NCI-H128 (cell line): ENCODE measurements around the gene TCFL5.

Source experiments
- DNase-seq: peaks from one replicate; lab custom pipeline; 2025; ENCODE audit not compliant: unreplicated experiment; lab: John Stamatoyannopoulos, UW

TCFL5 gene

DNA sequence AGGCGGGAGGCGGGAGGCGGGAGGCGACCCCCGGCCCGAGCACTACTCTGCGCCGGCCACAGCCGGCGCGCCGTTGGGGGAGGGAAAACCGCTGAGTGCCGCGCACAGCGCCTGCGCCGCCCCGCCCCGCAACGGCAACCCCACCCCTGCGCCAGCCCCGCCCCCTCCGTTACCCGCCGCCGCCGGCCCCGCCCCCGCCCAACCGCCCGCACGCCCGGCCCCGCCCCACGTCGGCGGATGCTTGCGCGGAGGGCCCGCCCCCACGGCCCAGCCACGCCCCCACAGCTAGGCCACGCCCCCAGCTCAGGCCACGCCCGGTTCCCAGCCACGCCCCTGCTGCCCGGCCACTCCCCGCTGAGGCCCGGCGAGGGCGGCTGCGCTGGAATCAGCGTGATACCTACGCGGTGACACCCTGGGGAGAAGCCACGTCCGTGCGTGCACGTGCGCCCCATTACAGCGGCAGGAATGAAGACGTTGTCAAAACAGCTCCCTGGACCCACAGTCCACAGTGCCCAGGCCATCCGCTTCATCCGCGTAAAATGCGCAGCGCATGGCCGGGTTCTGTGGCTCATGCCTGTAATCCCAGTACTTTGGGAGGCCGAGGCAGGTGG lies at the start of gene TCFL5:
TSS of gene TCFL5 (minus strand) at position 97 of the 611 bp plus-strand sequence. CDS start 152 bp downstream, outside the sequence.
- peak; percentile 52 for DNase-seq

DNA sequence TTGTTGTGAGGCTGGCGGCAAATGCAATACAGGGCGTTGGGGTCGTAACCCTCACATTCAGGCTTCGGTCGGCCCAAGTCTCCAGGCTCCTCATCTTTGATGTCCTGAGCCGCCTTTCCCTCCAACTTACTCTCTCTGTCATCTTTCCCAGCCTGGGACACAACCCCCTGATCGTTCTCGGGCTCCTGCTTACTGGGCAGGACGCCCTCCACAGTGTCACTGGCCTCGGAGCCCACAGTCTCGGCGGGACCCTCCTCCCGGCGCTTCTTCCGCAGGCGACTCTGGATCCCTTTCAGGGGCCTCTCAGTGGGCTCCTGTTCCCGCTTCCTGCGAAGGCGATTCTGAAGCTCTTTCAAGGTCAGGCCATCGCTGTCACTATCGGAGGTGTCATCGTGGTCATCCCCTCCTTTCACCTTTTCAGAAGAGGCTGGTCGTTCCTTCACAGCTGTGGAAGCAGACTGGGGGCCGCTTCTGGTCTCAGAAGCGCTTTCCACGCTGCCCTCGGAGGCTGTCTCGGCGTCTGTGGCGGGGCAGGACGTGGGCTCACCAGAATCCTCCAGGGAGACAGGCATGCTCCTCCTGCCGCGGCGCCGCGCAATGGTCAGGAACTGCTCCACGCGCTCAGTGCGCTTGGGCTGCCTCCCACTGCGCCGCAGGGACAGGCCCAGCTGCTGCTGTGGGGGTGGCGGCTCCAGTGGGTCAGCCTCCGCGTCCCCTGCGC lies 49.3 kb upstream of the TCFL5 start:
- DNase-seq, result no peak

DNA sequence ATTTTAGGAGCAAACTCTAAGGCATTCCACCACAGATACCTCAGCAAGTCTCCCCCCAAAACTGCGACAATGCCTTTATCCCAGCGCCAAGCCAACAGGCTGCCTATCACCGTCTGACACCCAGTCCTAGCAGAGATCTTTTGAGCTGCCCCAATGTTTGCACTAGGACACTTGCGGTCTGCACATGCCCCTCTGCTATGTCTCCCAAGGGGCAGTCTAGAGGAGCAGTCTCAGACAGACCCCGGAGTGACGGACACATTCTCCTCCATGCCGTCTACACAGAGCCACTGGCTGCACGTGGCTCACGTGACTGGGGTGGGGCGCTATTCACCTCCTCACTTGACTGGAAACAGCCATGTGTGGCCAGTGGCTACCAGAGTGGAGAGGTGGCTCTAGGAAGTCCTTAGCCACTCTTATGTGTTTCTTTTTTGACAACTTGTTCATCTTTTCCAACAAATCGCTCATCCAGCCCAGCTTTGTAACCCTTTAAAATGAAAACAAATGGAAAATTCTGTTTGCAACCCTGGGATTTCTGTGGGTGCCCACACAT lies 48.7 kb upstream of the TCFL5 start:
- no peak for DNase-seq

DNA sequence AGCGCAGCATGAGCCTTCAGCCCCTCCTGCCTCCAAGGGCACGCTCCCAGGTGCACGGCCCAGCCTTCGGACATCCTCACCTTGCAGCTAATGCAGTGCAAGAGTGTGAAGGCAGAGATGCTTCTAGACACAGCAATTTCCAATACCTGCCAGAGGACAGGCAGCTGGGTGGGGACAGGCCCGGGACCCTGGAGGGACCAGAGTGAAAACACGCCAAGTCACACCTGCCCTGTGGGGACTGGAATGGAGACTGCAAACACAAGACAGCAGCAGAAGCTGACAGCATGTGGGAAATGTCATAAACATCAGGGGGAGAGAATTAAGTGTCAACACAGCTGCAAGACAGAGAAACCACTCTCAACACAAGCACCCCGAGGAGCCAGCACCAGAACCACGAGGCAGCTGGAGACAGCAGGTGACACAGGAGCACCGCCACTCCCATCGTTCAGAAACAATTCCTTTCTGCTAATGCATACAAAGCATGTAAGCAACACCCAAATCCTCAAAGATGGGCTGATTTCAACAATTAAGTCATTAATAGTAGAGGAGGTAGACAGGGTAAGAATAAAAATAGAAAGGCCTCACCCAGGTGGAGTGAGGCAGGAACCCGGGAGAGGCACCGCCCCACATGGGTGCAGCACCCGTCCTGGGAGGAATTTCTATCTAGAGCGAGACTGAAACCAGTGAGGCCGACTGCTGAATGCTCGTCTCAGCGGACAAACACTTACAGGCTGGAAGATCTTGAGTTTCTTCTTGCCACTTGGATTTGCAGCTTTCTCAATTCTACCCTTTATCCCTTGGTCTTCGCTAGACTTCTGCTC lies 47.6 kb upstream of the TCFL5 start:
- no peak for DNase-seq

DNA sequence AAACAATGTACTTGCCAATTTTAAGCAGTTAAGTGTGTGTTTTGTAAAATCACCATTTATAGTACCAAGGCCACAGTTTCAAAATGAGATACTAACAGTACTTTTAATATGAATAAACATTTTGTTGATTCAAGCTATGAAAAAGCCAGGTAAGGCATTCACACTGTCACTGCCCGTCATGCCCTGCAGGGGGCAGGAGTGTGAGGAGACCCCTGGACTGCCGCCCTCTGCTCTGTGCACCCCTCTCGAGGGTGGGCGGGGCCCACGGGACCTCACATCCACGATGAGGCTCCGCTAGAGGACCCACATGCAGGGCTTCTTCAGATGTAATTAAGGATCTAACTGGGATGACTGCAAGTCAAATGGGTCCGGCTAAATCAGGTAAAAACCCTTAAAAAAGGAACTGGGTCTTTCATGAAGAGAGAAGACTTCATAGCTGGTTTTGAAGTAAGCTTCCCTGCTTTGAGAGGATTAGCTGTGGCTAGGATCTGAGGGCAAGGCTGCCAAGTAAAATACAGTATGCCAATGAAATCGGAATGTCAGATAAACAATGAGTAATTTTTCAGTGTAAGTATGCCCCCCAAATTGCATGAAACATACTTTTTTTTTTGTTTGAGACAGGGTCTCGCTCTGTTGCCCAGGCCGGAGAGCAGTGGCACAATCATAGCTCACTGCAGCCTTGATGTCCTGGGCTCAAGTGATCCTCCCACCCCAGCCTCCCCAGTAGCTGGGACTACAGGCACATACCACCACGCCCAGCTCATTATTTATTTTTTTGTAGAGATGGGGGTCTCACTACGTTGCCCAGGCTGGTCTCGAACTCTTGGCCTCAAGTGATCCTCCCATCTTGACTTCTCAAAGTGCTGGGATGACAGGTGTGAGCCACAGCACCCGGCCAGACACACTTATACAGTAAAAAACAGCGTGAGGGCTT lies 46.0 kb upstream of the TCFL5 start:
- DNase-seq, result no peak

DNA sequence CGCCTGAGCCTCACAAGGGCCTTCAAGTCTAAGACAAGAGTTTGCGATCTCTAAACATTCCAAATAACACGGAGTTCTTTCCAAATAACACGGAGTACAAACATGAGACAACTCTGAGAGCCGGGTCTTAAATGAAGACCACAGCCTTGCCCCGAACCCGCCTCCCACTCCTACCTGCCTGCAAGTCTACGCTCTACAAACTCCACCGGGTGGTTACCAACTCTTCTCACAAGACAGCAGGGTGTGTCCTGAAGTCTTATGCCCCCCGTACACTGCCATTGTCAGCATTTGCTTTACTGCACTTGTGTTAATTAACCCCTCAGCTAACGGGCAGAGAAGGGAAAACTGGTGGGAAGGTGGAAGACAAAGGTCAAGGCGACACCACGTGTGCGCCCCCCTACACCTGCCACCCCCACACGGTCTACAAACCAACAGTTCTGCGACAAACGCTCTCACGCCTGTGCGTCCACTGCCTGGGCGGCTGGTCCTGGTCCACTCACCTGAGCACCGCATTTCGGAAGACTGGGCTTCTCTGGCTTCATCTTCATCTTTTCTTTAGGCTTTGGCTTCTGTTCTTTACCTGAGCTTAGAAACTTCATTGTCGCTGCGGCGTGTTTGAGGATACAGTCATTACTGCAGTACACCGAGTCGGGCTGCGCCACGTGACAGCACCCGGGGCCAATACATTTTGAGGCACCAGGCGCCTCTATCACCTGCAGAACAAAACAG lies 45.2 kb upstream of the TCFL5 start:
- DNase-seq, result no peak

DNA sequence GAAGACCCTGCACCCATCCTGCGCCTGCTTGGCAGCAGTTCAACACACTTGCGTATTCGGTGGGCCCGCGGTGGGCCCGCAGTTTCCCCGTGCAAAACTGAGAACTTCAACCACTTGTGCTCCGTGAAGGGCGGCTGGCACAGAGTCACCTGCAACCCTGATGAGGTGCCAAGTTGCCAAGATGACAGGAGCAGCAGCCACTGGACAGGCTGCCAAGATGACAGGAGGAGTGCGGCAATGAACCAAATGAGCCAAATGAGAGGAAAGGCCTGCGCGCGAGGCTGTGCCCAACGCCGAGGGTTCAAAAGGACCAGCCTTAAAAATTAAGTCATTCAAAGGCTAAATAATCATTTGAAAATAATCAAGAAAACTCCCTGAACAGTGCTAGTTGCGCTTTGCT lies 44.6 kb upstream of the TCFL5 start:
- DNase-seq, result no peak

DNA sequence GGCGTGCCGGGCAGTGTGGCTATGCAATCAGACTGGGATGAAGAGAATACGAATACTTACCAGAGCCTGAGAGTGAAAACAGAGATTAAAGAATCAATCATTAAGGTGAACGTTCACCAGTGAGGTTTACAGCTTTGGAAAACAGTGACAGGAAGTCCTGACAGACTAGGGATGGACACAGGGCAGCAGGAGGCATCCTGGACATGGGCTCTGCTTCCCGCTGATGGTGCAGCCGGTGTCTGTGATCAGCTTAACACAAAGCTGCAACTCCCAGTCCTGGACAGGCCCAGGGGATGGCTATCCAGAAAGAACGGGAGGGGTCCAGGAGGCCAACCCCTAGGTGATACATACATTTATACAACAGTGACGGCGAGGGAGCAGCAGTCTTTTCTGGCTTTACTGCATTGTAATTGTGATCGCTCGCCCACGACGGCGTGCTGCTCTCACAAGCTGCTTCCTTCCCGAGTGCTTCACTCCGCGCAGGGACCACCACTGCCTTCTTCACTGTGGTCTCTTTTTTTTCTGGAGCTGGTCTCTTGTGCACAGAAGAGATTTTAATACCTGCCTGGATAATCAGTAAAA lies 44.0 kb upstream of the TCFL5 start:
- no peak for DNase-seq

DNA sequence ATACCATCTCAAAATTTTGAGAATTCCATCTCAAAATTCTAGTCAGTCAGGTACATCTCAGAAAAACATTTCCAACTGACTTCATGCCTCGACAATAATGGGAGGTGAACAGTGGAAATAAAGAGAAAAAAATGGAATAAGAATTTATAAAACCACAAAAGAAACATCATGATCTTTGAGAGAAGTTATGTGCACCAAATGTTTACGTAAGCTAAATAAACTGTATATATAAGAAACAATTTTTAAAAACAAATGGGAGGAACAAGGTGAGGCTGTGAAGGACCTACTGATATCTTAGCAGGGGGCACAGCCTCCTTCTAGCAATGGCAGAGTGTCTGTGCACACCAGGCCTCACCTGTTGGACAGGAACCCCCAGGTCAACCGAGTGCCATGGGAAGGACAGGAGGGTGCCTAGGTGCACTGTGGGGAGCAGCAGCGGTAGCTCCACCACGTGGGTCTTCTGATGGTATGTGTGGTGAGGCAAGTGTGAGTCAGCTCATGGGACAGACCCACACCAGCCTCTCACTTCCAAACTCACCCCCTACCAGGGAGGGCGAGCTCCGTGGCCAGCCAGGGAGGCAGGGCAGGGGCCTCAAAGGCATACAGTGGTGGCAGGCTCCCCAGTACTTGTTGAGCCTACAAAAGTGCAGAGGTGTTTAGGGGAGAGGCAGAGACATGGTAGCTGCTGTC lies 41.4 kb upstream of the TCFL5 start:
- DNase-seq, result no peak

DNA sequence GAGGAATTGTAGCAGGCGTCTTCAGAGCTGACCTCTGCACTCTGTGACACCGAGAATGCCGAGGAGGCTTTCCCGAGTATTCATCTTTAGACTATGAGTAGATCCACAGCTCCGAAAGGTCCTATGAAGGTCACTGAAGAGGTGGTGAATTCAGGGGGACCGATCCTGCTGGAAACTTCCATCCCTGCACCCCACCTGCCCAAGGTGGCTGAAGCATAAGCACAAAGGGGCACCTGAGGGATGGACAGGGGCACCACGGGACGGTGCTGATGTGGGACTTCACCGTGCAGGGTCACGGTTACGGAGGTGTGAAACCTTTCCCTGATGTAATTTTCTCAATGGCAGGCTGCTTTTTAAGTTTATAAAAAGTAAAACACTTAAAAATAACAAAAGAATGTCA lies 40.3 kb upstream of the TCFL5 start:
- no peak for DNase-seq

DNA sequence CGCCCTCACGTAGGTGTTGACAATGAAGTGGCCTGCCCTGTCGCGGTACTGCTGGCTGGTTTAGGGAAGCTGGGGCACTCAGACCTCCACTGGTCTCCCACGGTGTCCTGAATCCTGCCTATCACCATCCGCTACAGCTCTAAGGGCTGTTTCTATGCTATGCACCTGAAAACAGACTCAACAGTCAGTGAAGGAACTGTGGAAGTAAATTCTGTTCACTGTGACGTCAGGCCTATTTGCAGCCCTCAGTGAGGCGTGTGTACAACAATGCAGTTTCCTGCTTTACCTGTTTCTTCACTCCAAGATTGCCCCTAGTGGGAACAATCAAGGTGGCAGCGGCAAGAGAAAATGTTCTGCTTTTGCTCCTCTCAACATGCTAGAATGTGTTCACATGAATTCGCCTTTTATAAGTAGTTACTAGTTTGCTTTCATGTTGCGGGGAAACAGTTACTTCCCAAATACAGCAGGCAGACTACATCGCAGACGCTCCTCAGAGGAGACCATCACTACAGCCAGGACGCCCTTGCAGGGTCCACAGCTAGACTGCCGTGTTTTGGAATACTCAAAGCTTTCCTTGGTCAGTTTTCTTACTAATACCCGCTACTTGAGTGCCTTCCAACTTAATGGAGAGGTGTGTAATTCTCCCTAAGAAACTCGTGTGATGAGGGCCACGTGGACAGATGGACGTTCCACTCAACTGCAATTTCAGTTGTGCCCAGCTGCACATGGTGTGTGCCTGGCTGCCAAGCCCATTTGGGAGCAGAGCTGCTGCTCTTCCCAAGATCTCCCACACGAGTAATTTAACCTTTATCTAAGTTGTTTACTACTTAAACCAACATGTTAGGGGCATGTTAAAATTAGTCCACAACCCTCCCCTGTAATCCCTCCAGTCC lies 39.3 kb upstream of the TCFL5 start:
- no peak for DNase-seq

DNA sequence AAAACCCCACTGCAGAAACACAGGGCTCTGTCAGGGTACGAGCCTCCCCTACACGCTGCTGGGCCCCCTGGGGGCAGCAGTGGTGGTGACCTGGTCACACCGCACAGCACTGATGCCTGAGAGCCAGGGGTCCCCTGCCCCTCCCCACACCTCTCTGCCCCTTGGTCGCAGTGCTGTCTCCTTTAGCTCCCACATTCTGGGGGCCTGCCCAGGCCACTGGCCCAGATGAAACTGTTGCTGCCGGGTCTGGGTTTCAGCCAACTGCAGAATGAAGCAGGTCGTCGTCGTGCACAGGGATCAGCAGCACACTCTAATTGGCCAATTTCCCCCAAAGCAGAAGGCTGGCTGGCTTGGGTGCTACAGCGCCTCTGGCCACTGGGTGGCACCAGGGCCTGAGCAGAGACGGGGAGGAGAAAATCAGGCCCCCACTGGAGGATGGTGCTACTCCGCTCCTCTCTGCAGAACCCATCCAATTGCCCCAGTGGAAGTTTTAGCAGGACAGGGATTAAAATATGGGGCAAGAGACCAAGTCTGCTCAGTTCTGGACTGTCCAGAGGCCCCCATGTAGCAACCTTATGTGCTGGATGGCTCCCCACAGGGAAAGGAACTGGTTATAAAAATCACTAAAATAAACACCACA lies 38.5 kb upstream of the TCFL5 start:
- peak; percentile 34 for DNase-seq

DNA sequence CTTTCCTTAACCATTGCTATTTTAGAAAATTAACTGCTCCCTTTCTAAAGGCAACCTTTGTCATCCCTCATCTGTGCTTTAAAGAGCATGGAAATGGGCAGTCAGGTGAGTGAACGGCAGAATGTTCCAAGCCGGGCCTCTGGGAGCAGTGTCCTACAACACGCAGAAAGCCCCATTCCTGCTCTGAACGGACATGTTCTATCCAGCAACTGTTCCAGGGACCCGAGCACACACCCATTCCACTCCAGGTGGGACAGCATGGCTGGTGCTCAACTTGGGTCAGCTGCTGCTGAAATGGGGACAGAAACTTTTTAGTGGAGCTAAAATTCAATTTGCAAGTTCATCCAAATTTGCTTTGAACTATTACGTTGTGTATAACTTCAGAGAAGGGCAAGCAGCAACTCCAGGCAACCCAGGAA lies 38.0 kb upstream of the TCFL5 start:
- DNase-seq, result no peak

DNA sequence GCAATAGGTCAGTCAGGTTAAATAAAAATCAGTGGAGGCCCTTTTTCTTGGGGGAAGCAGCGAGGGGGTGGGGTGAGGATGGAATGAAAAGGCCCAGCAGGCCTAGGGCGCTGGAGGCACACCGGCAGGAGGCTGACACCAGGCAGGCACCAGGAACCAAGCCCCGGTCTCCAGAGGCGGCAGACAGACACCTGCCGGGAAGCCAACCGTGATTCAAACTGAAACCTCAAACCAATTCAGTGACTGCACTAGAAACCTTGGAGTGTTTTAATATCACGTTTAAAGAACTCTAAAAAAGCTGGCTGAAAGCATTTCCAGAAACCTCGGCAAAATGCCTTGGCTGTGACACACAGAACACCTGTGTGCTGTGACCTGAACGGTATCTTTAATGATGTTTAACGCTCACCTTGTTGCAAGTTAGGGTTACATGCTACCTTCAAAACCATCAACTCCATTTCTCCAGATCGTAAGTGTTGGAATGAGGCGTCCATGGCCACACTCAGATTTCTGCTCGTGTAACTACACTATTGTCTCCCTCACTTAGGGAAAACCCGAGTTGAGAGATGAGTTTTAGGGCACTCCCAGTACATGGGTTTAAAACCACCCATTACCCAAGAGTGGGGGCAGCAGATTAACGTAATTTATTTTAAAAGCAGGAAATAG lies 37.5 kb upstream of the TCFL5 start:
- no peak for DNase-seq

DNA sequence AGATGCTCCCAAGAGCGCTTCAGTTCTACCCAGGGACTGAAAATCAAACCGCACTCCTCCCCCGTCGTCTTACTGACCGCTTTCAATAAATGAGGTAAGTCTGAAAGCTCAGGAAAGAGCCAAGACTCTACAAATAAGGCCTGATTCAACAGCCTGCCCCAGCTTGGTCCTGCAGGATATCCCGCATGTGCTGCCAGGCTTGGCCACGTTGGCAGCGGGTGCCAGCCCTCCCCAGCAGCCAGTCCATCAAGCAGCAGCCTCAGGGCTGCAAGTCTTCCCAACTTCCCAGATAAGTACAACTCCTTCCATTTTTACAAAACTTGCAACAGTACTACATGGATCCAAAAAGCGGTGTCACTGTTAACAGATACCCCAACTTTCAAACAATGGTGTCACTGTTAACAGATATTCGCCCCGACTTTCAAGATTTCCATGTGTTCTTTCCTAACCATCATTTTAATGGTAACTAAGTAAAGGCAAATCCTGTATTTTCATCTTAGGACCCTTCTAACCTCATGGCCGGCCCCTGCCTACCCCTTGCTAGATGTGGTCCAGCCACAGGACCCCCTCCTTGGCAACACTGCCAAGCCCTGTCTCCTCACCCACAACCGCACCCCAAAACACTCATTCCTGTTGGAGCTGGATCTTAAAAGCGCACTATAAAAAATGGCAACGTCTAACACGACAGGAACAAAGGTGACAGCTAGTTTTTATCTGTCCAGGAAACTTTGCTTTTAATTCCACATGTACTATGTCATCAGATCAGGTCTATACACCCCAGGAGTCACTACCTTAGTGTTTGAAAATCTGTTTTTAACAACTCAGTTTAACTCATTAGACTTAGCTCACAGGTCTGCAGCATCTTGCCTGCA lies 36.7 kb upstream of the TCFL5 start:
- DNase-seq, result no peak

DNA sequence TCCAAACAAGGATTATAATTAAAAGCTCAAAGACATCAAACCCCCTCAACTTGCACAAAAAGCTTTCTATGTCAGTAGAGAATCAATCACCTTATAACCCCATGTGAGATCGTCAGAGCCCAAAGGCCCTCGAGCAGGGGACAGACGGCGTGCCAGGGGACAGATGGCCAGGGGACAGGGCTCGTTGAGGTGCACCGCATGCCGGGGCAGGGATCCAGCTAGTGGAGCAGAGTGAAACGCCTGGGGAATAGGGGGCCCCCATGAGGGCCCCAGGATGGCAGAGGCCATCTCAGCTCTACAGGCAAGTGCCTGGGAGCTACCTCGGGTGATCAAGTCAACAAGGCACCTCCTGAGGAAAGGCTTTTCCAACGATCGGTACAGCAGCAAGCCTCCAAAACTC lies 36.0 kb upstream of the TCFL5 start:
- no peak for DNase-seq
